HEK293 (cell line): Measurements from ENCODE around the gene ARCN1.

Source experiments
- GLIS1 ChIP-seq: fragments of 450-650 bp; formaldehyde crosslinking; IDR thresholded peaks from 2 replicates; pipeline ENCODE4 v1.5.1; 2016; ENCODE audit warnings: missing biosample characterization, missing genetic modification characterization
- PRDM1 ChIP-seq: fragments of 450-650 bp; formaldehyde crosslinking; IDR thresholded peaks from 2 replicates; pipeline ENCODE4; 2016; ENCODE audit warnings: missing biosample characterization, missing genetic modification characterization
- RBAK ChIP-seq: fragments of 450-650 bp; formaldehyde crosslinking; IDR thresholded peaks from 2 replicates; pipeline ENCODE4 v1.5.1; 2016; ENCODE audit warnings: missing biosample characterization, missing genetic modification characterization
- SCRT2 ChIP-seq: fragments of 450-650 bp; formaldehyde crosslinking; IDR thresholded peaks from 2 replicates; pipeline ENCODE4 v1.5.1; 2016; ENCODE audit warnings: missing biosample characterization, missing genetic modification characterization
- SP3 ChIP-seq: fragments of 450-650 bp; formaldehyde crosslinking; IDR thresholded peaks from 2 replicates; pipeline ENCODE4 v1.5.1; 2016; ENCODE audit warnings: missing biosample characterization, missing genetic modification characterization
- TRIM28 ChIP-seq: IDR thresholded peaks from 2 replicates; pipeline ENCODE4 v1.6.1; 2011; ENCODE audit warnings: low read length, control low read depth, borderline replicate concordance
- WT1 ChIP-seq: fragments of 450-650 bp; formaldehyde crosslinking; IDR thresholded peaks from 2 replicates; pipeline ENCODE4 v1.5.1; 2016; ENCODE audit warnings: missing biosample characterization, missing genetic modification characterization
- ZFP37 ChIP-seq: fragments of 450-650 bp; formaldehyde crosslinking; IDR thresholded peaks from 2 replicates; pipeline ENCODE4 v1.5.1; 2016; ENCODE audit warnings: missing biosample characterization, missing genetic modification characterization
- ZIC2 ChIP-seq: fragments of 450-650 bp; formaldehyde crosslinking; IDR thresholded peaks from 2 replicates; pipeline ENCODE4 v1.5.1; 2016; ENCODE audit warnings: missing biosample characterization, missing genetic modification characterization
- ZNF48 ChIP-seq: fragments of 450-650 bp; formaldehyde crosslinking; IDR thresholded peaks from 2 replicates; pipeline ENCODE4 v1.5.1; 2016; ENCODE audit warnings: missing biosample characterization, missing genetic modification characterization
- ZNF561 ChIP-seq: fragments of 450-650 bp; IDR thresholded peaks from 2 replicates; pipeline ENCODE4 v1.5.1; 2018; ENCODE audit warnings: missing biosample characterization, missing genetic modification characterization, borderline replicate concordance
- ZNF571 ChIP-seq: fragments of 450-650 bp; formaldehyde crosslinking; IDR thresholded peaks from 2 replicates; pipeline ENCODE4 v1.5.0; 2017; ENCODE audit warnings: missing biosample characterization, missing genetic modification characterization
- ZNF624 ChIP-seq: fragments of 450-650 bp; formaldehyde crosslinking; IDR thresholded peaks from 2 replicates; pipeline ENCODE4 v1.5.1; 2017; ENCODE audit warnings: missing biosample characterization, missing genetic modification characterization
- TF ChIP-seq, protein P1 (sequence below): fragments of 450-650 bp; formaldehyde crosslinking; IDR thresholded peaks from 2 replicates; pipeline ENCODE4 v1.5.1; 2016; ENCODE audit warnings: missing biosample characterization, missing genetic modification characterization
- TF ChIP-seq, protein P2 (sequence below): fragments of 450-650 bp; formaldehyde crosslinking; IDR thresholded peaks from 2 replicates; pipeline ENCODE4 v1.5.1; 2017; ENCODE audit warnings: missing biosample characterization, missing genetic modification characterization
- TF ChIP-seq, protein P3 (sequence below): fragments of 450-650 bp; formaldehyde crosslinking; IDR thresholded peaks from 2 replicates; pipeline ENCODE4 v1.5.1; 2017; ENCODE audit warnings: missing biosample characterization, missing genetic modification characterization
- TF ChIP-seq, protein P4 (sequence below): fragments of 450-650 bp; formaldehyde crosslinking; IDR thresholded peaks from 2 replicates; pipeline ENCODE4 v1.5.1; 2016; ENCODE audit warnings: missing biosample characterization, missing genetic modification characterization
- TF ChIP-seq, protein P5 (sequence below): fragments of 450-650 bp; formaldehyde crosslinking; optimal IDR thresholded peaks from 2 replicates; pipeline ENCODE3; 2016; ENCODE audit warnings: missing biosample characterization, mild to moderate bottlenecking, missing genetic modification characterization
- TF ChIP-seq, protein P6 (sequence below): fragments of 450-650 bp; formaldehyde crosslinking; IDR thresholded peaks from 2 replicates; pipeline ENCODE4 v1.5.1; 2016; ENCODE audit warnings: missing biosample characterization, missing genetic modification characterization
- TF ChIP-seq, protein P7 (sequence below): fragments of 450-650 bp; formaldehyde crosslinking; IDR thresholded peaks from 2 replicates; pipeline ENCODE4 v1.5.1; 2016; ENCODE audit warnings: missing biosample characterization, missing genetic modification characterization

Gene ARCN1

DNA sequence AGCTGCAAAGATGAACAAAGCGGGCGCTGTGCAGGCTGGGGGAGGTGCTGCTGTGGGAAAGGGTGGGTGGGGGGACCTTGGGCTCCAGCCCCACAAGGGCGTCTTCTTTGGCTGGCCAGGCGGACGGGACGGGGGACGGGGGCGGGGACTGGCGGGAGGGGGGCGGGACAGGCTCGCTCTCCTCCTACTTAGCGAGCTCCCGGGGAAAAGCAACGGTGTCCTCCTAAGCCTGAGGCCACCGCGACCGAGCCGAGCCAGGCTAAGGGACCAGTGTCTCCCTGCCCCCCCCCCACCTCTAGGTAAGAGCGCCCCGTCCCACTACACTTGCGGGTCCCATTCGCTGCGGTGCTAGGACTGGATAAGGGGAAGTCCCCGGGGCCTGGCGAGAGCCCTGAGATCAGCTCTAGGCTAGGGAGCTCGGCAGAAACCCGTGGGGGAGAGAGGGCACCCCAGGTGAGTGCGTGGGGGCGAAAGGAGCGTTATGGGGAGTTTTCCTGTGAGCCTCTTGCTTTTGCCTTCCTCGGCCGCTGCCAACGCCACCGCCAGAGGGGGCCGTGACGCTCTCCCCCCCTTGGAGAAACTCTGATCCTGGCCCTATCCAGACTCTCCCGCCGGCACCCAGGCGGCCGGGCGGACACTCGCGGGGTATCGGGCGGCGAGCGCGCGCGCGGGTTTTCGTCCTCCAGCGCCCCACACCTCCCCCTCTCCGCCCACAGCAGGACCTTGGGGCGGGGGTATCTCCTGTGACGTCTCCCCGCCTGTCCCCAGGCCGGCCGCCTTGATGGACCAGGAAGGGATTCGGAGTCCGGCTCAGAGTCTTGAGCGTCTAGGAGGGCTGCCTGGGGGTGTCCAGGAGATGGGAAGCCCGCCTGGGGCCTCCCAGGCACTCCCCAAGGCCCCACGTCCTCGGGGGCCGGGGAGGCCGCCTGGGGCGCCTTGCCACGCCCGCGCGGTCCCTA, 35.5 kb downstream of the ARCN1 start, which contains the start of gene PHLDB1 (continued):
- TF ChIP-seq ZNF624 (no peak), ZNF571 (no peak), ZIC2 (tag by site-specific recombination) (peak; percentile 64), GLIS1 (tag by site-specific recombination) (peak; percentile 86), SP3 (tag by site-specific recombination) (peak; percentile 55), ZNF48 (no peak), PRDM1 (tag by site-specific recombination) (peak; percentile 71), TRIM28 (no peak), ZFP37 (tag by site-specific recombination) (0 out of 2 replicates have a peak, but pooled peaks have one; percentile 19), SCRT2 (tag by site-specific recombination) (peak; percentile 91), RBAK (tag by site-specific recombination) (no peak), ZNF561 (tag by site-specific recombination) (no peak), WT1 (tag by site-specific recombination) (0 out of 2 replicates have a peak, but pooled peaks have one; percentile 29)
- TF ChIP-seq, protein P1, sequence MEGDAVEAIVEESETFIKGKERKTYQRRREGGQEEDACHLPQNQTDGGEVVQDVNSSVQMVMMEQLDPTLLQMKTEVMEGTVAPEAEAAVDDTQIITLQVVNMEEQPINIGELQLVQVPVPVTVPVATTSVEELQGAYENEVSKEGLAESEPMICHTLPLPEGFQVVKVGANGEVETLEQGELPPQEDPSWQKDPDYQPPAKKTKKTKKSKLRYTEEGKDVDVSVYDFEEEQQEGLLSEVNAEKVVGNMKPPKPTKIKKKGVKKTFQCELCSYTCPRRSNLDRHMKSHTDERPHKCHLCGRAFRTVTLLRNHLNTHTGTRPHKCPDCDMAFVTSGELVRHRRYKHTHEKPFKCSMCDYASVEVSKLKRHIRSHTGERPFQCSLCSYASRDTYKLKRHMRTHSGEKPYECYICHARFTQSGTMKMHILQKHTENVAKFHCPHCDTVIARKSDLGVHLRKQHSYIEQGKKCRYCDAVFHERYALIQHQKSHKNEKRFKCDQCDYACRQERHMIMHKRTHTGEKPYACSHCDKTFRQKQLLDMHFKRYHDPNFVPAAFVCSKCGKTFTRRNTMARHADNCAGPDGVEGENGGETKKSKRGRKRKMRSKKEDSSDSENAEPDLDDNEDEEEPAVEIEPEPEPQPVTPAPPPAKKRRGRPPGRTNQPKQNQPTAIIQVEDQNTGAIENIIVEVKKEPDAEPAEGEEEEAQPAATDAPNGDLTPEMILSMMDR (tag by site-specific recombination), result peak; percentile 79
- TF ChIP-seq, protein P2, sequence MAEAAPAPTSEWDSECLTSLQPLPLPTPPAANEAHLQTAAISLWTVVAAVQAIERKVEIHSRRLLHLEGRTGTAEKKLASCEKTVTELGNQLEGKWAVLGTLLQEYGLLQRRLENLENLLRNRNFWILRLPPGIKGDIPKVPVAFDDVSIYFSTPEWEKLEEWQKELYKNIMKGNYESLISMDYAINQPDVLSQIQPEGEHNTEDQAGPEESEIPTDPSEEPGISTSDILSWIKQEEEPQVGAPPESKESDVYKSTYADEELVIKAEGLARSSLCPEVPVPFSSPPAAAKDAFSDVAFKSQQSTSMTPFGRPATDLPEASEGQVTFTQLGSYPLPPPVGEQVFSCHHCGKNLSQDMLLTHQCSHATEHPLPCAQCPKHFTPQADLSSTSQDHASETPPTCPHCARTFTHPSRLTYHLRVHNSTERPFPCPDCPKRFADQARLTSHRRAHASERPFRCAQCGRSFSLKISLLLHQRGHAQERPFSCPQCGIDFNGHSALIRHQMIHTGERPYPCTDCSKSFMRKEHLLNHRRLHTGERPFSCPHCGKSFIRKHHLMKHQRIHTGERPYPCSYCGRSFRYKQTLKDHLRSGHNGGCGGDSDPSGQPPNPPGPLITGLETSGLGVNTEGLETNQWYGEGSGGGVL, result peak; percentile 30
- TF ChIP-seq, protein P3, sequence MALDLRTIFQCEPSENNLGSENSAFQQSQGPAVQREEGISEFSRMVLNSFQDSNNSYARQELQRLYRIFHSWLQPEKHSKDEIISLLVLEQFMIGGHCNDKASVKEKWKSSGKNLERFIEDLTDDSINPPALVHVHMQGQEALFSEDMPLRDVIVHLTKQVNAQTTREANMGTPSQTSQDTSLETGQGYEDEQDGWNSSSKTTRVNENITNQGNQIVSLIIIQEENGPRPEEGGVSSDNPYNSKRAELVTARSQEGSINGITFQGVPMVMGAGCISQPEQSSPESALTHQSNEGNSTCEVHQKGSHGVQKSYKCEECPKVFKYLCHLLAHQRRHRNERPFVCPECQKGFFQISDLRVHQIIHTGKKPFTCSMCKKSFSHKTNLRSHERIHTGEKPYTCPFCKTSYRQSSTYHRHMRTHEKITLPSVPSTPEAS (tag by site-specific recombination), result no peak
- TF ChIP-seq, protein P4, sequence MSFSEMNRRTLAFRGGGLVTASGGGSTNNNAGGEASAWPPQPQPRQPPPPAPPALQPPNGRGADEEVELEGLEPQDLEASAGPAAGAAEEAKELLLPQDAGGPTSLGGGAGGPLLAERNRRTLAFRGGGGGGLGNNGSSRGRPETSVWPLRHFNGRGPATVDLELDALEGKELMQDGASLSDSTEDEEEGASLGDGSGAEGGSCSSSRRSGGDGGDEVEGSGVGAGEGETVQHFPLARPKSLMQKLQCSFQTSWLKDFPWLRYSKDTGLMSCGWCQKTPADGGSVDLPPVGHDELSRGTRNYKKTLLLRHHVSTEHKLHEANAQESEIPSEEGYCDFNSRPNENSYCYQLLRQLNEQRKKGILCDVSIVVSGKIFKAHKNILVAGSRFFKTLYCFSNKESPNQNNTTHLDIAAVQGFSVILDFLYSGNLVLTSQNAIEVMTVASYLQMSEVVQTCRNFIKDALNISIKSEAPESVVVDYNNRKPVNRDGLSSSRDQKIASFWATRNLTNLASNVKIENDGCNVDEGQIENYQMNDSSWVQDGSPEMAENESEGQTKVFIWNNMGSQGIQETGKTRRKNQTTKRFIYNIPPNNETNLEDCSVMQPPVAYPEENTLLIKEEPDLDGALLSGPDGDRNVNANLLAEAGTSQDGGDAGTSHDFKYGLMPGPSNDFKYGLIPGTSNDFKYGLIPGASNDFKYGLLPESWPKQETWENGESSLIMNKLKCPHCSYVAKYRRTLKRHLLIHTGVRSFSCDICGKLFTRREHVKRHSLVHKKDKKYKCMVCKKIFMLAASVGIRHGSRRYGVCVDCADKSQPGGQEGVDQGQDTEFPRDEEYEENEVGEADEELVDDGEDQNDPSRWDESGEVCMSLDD, result 0 out of 2 replicates have a peak, but pooled peaks have one; percentile 42
- TF ChIP-seq, protein P5, sequence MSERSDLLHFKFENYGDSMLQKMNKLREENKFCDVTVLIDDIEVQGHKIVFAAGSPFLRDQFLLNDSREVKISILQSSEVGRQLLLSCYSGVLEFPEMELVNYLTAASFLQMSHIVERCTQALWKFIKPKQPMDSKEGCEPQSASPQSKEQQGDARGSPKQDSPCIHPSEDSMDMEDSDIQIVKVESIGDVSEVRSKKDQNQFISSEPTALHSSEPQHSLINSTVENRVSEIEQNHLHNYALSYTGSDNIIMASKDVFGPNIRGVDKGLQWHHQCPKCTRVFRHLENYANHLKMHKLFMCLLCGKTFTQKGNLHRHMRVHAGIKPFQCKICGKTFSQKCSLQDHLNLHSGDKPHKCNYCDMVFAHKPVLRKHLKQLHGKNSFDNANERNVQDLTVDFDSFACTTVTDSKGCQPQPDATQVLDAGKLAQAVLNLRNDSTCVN (tag by site-specific recombination), result peak; percentile 60
- TF ChIP-seq, protein P6, sequence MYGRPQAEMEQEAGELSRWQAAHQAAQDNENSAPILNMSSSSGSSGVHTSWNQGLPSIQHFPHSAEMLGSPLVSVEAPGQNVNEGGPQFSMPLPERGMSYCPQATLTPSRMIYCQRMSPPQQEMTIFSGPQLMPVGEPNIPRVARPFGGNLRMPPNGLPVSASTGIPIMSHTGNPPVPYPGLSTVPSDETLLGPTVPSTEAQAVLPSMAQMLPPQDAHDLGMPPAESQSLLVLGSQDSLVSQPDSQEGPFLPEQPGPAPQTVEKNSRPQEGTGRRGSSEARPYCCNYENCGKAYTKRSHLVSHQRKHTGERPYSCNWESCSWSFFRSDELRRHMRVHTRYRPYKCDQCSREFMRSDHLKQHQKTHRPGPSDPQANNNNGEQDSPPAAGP (tag by site-specific recombination), result no peak
- TF ChIP-seq, protein P7, sequence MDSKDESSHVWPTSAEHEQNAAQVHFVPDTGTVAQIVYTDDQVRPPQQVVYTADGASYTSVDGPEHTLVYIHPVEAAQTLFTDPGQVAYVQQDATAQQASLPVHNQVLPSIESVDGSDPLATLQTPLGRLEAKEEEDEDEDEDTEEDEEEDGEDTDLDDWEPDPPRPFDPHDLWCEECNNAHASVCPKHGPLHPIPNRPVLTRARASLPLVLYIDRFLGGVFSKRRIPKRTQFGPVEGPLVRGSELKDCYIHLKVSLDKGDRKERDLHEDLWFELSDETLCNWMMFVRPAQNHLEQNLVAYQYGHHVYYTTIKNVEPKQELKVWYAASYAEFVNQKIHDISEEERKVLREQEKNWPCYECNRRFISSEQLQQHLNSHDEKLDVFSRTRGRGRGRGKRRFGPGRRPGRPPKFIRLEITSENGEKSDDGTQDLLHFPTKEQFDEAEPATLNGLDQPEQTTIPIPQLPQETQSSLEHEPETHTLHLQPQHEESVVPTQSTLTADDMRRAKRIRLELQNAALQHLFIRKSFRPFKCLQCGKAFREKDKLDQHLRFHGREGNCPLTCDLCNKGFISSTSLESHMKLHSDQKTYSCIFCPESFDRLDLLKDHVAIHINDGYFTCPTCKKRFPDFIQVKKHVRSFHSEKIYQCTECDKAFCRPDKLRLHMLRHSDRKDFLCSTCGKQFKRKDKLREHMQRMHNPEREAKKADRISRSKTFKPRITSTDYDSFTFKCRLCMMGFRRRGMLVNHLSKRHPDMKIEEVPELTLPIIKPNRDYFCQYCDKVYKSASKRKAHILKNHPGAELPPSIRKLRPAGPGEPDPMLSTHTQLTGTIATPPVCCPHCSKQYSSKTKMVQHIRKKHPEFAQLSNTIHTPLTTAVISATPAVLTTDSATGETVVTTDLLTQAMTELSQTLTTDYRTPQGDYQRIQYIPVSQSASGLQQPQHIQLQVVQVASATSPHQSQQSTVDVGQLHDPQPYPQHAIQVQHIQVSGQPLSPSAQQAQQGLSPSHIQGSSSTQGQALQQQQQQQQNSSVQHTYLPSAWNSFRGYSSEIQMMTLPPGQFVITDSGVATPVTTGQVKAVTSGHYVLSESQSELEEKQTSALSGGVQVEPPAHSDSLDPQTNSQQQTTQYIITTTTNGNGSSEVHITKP (tag by site-specific recombination), result peak; percentile 86
